HepG2 (cell line): Measurements from ENCODE around the gene TRPV2. TPM values are rescaled to one million over a fixed set of nuclear protein-coding genes. Genes with fewer than 3 reads are reported as not detected.
A peak's percentile ranks its signal among the peaks of the same experiment; 100 is the strongest.

Experiments used
- ATAC-seq: fragments of 200-7000 bp; cut with Tn5 transposase; 3 replicates; pipeline ENCODE4 v1.9.1; 2020; ENCODE audit warnings: mild to moderate bottlenecking, moderate library complexity
- BruUV-seq: library from RNA; stranded (reverse); fragments of 400-500 nt; replicated peaks from 2 replicates; lab custom pipeline; 2021; lab: Mats Ljungman, UMichigan
- CTCF ChIA-PET: fragments of 300-600 bp; formaldehyde crosslinking; extraction: SDS; loops from one replicate; lab custom pipeline; 2021; ENCODE audit warnings: low total read pairs, inconsistent platforms, low intra/inter-chr PET ratio; lab: Yijun Ruan, JAX
- POLR2A ChIA-PET: fragments of 350-600 bp; sonication (Branson Sonifier 250); formaldehyde crosslinking; loops from one replicate; lab custom pipeline; 2020; ENCODE audit warnings: antibody characterized with exemption, inconsistent platforms; lab: Yijun Ruan, JAX
- DNase-seq: peaks from one replicate; pipeline ENCODE4 v3.0.0-alpha.2; 2015; ENCODE audit warnings: low spot score
- FAIRE-seq: peaks from 3 replicates; lab custom pipeline; 2011; peaks lifted over from hg19 to GRCh38; lab: Jason Lieb, UNC
- H2AFZ ChIP-seq: one replicate; pipeline ENCODE4 v1.6.1; 2011; ENCODE audit warnings: low read length, inconsistent platforms
- H3K27ac ChIP-seq: fragments of 300-600 bp; 3 replicates; pipeline ENCODE4 v1.8.0; 2011; ENCODE audit warnings: mixed run types, mild to moderate bottlenecking, mixed read lengths, low read length, inconsistent platforms; ENCODE audit not compliant: insufficient read depth; ENCODE audit errors: extremely low read length
- H3K27me3 ChIP-seq, 2 experiments: fragments of 200-600 bp in 1 of 2; 2 replicates in 1 of 2; 3 replicates in 1 of 2; pipeline versions ENCODE4 v1.6.0 to v1.8.0; 2011; ENCODE audit warnings: low read length in 2 of 2, mild to moderate bottlenecking in 2 of 2, moderate library complexity in 2 of 2, inconsistent platforms in 1 of 2; ENCODE audit not compliant: insufficient read depth in 2 of 2, control insufficient read depth in 1 of 2
- H3K36me3 ChIP-seq, 2 experiments: fragments of 200-600 bp in 1 of 2; replicated peaks in 1 of 2; 2 replicates in 1 of 2; 3 replicates in 1 of 2; pipeline versions ENCODE4 v1.5.1 to v1.8.0; 2011; ENCODE audit warnings: low read length in 2 of 2, inconsistent platforms in 1 of 2; ENCODE audit not compliant: insufficient read depth in 2 of 2, control insufficient read depth in 1 of 2
- H3K4me1 ChIP-seq: 2 replicates; pipeline ENCODE4 v1.5.1; 2012; ENCODE audit warnings: low read length, inconsistent platforms; ENCODE audit not compliant: insufficient read depth
- H3K4me2 ChIP-seq: 2 replicates; pipeline ENCODE4 v1.6.0; 2011; ENCODE audit warnings: low read depth, low read length, inconsistent platforms
- H3K4me3 ChIP-seq, 3 experiments: fragments of 200-600 bp in 1 of 3; sonication (generic), shearing (Covaris generic) in 1 of 3; replicated peaks in 1 of 3; 2 replicates each; pipeline ENCODE4 v1.5.1; 2011 to 2016; ENCODE audit warnings: low read length in 3 of 3, inconsistent platforms in 2 of 3, low read depth in 2 of 3, mild to moderate bottlenecking in 2 of 3, control low read depth in 1 of 3, mixed read lengths in 1 of 3; ENCODE audit not compliant: insufficient read depth in 1 of 3
- H3K79me2 ChIP-seq: one replicate; pipeline ENCODE4 v1.6.1; 2011; ENCODE audit warnings: low read length, inconsistent platforms; ENCODE audit not compliant: insufficient read depth
- H3K9ac ChIP-seq: 2 replicates; pipeline ENCODE4 v1.6.0; 2011; ENCODE audit warnings: mild to moderate bottlenecking, low read depth, low read length, inconsistent platforms; ENCODE audit not compliant: insufficient read depth
- H3K9me3 ChIP-seq: 2 replicates; pipeline ENCODE4 v1.5.1; 2012; ENCODE audit warnings: mild to moderate bottlenecking, low read length
- H4K20me1 ChIP-seq: 2 replicates; pipeline ENCODE4 v1.6.0; 2011; ENCODE audit warnings: inconsistent platforms, mild to moderate bottlenecking, low read length, moderate library complexity; ENCODE audit not compliant: insufficient read depth
- AKAP8 ChIP-seq: sonication (generic); formaldehyde crosslinking; IDR thresholded peaks from 2 replicates; pipeline ENCODE4 v1.5.1; 2020; ENCODE audit warnings: mild to moderate bottlenecking, missing genetic modification reagents
- NR2C2 ChIP-seq: sonication (generic); formaldehyde crosslinking; IDR thresholded peaks from 2 replicates; pipeline ENCODE4 v1.4.0; 2020; ENCODE audit warnings: missing genetic modification reagents, mild to moderate bottlenecking, moderate library complexity, borderline replicate concordance
- POLR2AphosphoS5 ChIP-seq: IDR thresholded peaks from 2 replicates; pipeline ENCODE4 v1.6.1; 2012; ENCODE audit warnings: low read depth, low read length
- TCF7 ChIP-seq: sonication (generic); IDR thresholded peaks from 2 replicates; pipeline ENCODE4 v1.6.1; 2016; ENCODE audit warnings: antibody characterized with exemption, low read depth
- TFE3 ChIP-seq: IDR thresholded peaks from 2 replicates; pipeline ENCODE4 v1.6.1; 2016
- YY1 ChIP-seq: IDR thresholded peaks from 2 replicates; pipeline ENCODE4 v1.6.1; 2011; ENCODE audit warnings: low read length, low read depth, moderate library complexity, mild to moderate bottlenecking; ENCODE audit not compliant: insufficient read depth, insufficient replicate concordance
- ZBTB33 ChIP-seq: sonication (generic); formaldehyde crosslinking; IDR thresholded peaks from 2 replicates; pipeline ENCODE4 v1.4.0; 2020; ENCODE audit warnings: missing genetic modification reagents
- ZIK1 ChIP-seq: sonication (generic); formaldehyde crosslinking; IDR thresholded peaks from 2 replicates; pipeline ENCODE4 v1.5.0; 2020; ENCODE audit warnings: mild to moderate bottlenecking, low read depth, missing genetic modification reagents, borderline replicate concordance
- ZNF20 ChIP-seq: sonication (generic); formaldehyde crosslinking; IDR thresholded peaks from 2 replicates; pipeline ENCODE4 v1.4.0; 2020; ENCODE audit warnings: mild to moderate bottlenecking, moderate library complexity, missing genetic modification reagents
- ZNF614 ChIP-seq: IDR thresholded peaks from 2 replicates; pipeline ENCODE4 v1.6.1; 2018; ENCODE audit warnings: missing biosample characterization, missing genetic modification reagents, inconsistent platforms, borderline replicate concordance
- ZNF629 ChIP-seq: sonication (generic); formaldehyde crosslinking; conservative IDR thresholded peaks from 2 replicates; pipeline ENCODE4 v1.5.0; 2020; ENCODE audit warnings: missing genetic modification reagents
- WGBS: methylation state at CpG from one replicate; pipeline ENCODE4 v1.1.6; 2017; ENCODE audit warnings: low lambda C conversion rate; 5-methylcytosine and 5-hydroxymethylcytosine counted together
- in situ Hi-C: cut with HindIII; loops from 2 replicates; pipeline ENCODE4 v1.10.0; 2017; ENCODE audit warnings: low pct_unique_long_range_greater_than_20kb; ENCODE audit not compliant: extremely low pct_ligation_motif_present
- intact Hi-C: fragments of 100-400 bp; cut with micrococcal nuclease; formaldehyde crosslinking; loops from one replicate; pipeline ENCODE4 v1.10.0; 2022; ENCODE audit not compliant: unreplicated experiment
- polyA plus RNA-seq, 8 experiments: library from polyadenylated mRNA; depleted of rRNA in 3 of 8; stranded (reverse) in 7 of 8; unstranded in 1 of 8; fragments of >200 nt; fragmentation: Illumina TruSeq in 4 of 8; extraction: Trizol in 4 of 8; gene quantifications; 2 replicates each; pipeline versions ENCODE4 v1.2.1 to v1.2.3, GENCODE V29; 2011 to 2016; ENCODE audit warnings: low read depth in 4 of 8, missing spikeins in 1 of 8, mixed read lengths in 1 of 8; ENCODE audit not compliant: insufficient read depth in 1 of 8
- total RNA-seq, 5 experiments: library from RNA; depleted of rRNA; stranded (reverse); fragments of >200 nt; fragmentation: Illumina TruSeq; extraction: Trizol; gene quantifications; 2 replicates each; pipeline ENCODE4 v1.2.3, GENCODE V29; 2016; ENCODE audit warnings: low read depth in 1 of 5

The TRPV2 gene
- total and polyA plus RNA-seq, 2 of the 13 experiments (the other 11 are each of a cell fraction or from before 2014, with no cell fraction given): 13.6 to 21.3 TPM

GRCh38 chr17:16449121-16449570 is 33.8 kb downstream of the TRPV2 start (continued):
- TF ChIP-seq ZIK1 (CRISPR knock-in tag) (no peak), ZBTB33 (CRISPR knock-in tag) (peak; percentile 29; the same call in 1 of the 2 replicates), NR2C2 (no peak)

- no peak overlapping the region for H3K9ac ChIP-seq
- no peaks in the 10 kb centered on the region for H3K9me3 ChIP-seq
- no peaks in the 10 kb centered on the region for H3K27me3 ChIP-seq
- no peak for ATAC-seq
- WGBS: 100% methylated on average over 4 of the region's 4 CpGs
- H2AFZ ChIP-seq: no peak overlapping the region
- H3K4me1 ChIP-seq: peaks cover 29% of the 10 kb centered on the region
- in situ Hi-C loops: loop anchor here (5.0 kb wide), 1 partner anchor 72 kb away; no protein-coding TSS in a partner anchor
- ChIA-PET CTCF (no interaction called here), POLR2A (interaction anchor here (1.2 to 3.5 kb wide), 3 partner anchors 8 to 71 kb away, joined by 3 to 19 read pairs (median 9); no protein-coding TSS in a partner anchor)
- no TSS peak for BruUV-seq
- FAIRE-seq: no peak
- no peak overlapping the region for H3K4me3 ChIP-seq
- intact Hi-C loops: no loop called here
- peaks cover 8 to 18% of the 10 kb centered on the region in 2 experiments; a peak in 4 of 5 replicates for H3K36me3 ChIP-seq
- no peak overlapping the region for H3K27ac ChIP-seq
- TF ChIP-seq ZNF20 (no peak), TFE3 (no peak), ZNF629 (CRISPR knock-in tag) (0 out of 2 replicates have a peak, but pooled peaks have one; percentile 36), TCF7 (no peak), AKAP8 (CRISPR knock-in tag) (peak; percentile 53; the same call in 1 of the 2 replicates), ZNF614 (CRISPR knock-in tag) (no peak), POLR2AphosphoS5 (peak; percentile 3; the same call in 1 of the 2 replicates), YY1 (no peak)
- TF ChIP-seq, all 625 proteins: peak for 3
- Histone ChIP-seq H4K20me1 (peaks cover 3% of the 10 kb centered on the region), H3K4me2 (no peak overlapping the region), H3K79me2 (no peaks in the 10 kb centered on the region)
- DNase-seq: no peak
Observed at GRCh38 chr17:16450028-16450427, 34.7 kb downstream of the TRPV2 start.
